Right renal pelvis (tissue), 4 donors: ENCODE results near the gene CLDN9. TPM values are rescaled to one million over a fixed set of nuclear protein-coding genes. Genes with fewer than 3 reads are reported as not detected.

Experiments
- DNase-seq, 4 donors: peaks; one replicate each; pipeline ENCODE4 v3.0.0-alpha.2; 2013; ENCODE audit warnings: low read depth in 4 of 4, low spot score in 3 of 4, missing footprints in 1 of 4
- polyA plus RNA-seq, 4 donors: library from polyadenylated mRNA; unstranded; fragments of 120-200 nt; gene quantifications; one replicate each; pipeline ENCODE4 v1.2.1, GENCODE V29; 2013; ENCODE audit not compliant: insufficient read length in 4 of 4

The CLDN9 gene
- polyA plus RNA-seq, 4 donors, result 3.0 to 3.7 (median 3.1) TPM

DNA sequence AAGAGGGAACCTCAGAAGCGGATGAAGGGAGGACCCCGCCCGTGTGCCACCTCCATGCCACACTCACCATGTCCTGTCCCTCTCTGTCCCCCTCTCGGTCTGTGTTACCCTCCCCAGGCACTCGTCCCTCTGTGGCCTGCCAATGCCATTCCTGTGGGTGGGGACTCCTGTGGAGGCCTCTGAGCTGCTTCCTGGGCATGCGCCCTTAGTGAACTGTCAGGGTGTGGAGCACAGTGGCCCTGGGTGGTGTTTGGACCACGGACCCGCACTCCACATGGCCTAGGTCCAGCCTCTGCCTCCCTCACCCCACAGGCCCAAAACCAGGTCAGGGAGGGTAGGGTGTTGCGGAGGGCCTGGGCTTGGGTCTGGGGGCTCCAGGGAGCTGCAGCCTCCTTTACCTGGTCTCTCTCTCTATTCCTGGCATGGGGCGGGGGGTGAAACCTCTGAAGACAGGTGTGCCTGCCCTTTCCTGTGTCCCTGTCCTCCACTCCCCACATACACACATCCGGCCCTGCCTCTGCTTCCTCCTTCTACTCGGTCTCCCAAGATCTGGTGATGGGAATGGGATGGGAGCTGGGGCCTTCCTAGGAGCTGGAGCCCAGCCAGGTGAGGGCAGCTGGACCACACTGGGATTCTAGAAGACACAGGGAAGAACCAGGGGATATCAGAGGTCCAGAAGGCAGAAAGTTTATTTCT lies 21.0 kb upstream of the CLDN9 start:
- no peak for DNase-seq

DNA sequence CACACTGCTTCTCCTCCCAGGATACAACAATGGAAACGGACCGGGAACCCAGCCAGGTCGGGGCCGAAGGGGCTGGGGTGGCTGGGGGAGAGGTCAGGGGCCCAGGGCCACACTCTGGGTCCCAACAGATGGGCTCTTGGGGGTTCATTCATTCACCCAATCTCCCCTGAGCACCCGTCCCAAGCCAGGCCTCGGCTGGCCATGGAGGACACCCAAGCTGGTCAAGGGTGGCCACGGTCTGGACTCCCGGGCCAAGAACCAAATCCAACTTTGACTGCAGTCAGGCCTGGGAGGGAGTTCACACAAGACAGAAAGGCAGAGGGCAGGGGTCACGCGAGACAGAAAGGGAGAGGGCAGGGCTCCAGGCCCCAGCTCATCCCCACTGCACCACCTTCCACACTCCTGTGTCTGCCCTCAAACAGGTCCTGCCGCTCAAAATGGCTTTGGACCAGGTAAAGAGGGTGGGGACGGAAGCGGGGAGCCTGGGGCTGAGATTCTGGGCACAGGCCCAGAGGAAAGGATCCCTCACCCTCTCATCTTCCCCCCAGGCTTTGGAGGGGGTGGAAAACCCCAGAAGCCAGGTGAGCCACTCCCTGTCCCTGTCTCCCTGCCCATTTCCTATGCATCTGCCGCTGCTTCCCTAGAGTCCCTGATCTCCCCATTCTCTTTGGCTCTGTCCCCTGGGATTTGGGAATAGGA lies 20.2 kb upstream of the CLDN9 start:
- DNase-seq, result no peak

DNA sequence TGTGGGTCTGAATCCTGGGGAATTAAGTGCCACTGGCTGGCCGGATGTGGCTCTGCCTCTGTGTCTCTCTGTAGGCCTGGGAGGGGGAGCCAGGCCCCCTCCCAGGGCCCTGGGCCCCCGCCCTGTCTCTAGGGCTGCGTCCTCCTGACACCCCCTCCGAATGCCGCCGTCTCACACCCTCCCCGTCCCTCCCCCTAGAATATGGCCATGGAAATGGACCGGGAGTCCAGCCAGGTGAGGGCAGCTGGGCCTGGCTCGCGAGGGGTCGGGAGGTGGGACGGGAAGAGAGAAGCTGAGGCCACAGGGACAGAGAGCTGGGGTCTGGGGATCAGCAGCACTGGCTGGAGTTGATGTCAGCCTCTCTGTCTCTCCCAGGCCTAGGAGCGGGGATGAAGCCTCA lies 16.4 kb upstream of the CLDN9 start:
- DNase-seq, result no peak

DNA sequence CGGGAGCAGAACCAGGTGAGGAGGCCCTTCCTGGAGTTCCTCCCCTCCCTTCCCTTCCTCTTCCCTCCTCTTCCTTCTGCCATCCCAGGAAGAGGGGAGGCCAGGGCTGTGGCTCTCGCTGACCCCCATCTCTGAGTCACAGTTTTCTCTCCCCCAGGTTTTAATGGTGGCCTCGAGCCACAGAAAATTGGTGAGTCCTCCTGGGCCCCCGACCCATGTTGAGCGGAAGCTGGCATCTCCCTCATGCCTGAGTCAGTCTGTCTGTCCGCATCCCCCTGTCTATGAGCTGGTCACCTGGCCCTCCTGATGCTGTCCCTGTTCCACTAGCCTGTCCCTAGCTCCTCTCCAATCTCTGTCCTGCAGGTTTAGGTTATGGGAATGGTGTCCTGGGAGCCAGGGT lies 12.8 kb upstream of the CLDN9 start:
- DNase-seq, result no peak

DNA sequence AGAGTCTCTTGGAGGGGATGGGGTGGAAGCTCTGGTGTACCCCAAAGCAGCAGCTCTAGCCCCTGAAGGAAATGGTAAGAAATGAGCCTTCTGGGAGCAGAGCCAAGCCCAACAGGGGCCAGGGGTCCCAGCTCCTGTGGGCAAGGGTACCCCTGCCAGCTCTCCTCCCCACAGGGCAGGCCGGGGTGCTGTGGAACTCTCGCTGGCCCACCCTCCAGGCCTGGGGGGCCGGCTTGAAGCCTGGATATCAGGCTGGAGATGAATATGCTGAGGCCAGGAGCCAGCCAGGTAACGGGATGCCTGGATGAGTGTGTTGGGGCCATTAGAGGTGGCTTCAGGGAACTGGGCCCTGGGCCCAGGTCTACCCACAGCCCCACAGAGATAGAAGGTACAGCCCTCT lies 12.2 kb upstream of the CLDN9 start:
- no peak for DNase-seq

DNA sequence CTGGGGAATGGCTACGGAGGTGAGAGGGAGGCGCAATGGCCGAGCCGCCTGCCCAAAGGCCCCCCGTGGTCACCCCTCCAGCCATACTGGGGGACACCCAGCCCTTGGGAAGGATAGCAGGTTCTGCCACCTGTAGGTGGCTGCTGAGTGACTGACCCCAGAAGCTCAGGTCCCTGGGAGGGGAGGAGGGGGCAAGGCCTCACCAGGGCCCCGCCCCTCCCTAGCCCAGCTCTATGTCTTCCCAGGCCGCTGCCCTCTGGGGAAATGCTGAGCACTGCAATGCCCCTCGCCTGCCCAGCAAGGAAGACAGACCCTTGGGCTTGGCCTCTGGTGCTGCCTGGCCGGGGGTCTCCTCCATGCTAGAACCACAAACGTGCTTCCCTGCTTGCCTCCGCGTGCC lies 11.4 kb upstream of the CLDN9 start:
- DNase-seq, result no peak

DNA sequence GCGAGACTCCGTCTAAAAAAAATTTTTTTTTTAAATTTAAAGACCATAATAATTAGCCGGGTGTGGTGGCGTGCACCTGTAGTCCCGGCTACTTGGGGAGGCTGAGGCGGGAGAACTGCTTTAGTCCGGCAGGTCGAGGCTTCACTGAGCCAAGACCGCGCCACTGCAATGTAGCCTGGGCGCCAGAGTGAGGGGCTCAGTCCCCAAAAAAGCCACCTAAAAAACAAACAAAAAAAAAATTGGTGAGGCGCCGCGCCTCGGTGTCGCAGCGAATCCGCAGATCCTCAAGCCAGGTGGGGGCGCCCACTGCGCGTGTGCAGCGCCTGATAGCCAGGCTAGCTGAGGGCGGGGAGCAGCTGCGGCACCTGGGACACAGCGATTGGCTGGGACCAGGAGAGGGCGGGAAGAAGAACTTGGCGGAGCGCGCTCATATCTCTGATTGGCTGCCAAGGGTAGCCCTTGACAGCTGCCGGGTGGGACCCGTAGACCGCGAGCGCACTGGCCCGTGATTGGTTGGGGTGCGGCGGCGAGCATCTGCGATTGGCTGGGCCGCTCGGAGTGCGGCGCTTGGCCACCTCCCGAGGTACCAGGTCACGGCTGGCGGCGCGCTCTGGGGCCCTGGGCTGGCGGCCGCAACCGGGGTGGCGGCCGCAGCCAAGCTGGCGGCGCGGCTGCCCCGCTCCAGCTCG lies 9.0 kb upstream of the CLDN9 start:
- DNase-seq, result peak; percentile 90 to 94 (median 94)

DNA sequence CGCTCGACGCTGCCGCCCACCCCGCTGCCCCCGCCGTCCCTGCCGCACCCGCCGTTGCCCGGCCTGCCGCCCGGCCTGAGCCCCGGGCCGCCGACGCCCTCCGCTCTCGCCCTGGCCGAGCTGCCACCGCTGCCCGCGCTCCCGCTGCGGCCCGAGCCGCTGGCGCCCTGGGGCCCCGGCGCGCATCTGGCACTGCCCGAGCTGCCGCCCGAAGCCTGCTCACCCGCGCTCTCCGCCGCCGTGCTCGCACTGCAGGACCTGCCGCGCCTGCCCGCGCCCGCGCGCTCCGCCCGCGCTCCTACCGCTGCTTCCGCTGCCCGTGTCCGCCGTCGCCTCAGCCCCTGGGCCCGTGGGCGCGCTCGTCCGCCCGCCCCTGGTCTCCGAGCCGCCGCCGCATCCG lies 8.4 kb upstream of the CLDN9 start:
- no peak for DNase-seq

DNA sequence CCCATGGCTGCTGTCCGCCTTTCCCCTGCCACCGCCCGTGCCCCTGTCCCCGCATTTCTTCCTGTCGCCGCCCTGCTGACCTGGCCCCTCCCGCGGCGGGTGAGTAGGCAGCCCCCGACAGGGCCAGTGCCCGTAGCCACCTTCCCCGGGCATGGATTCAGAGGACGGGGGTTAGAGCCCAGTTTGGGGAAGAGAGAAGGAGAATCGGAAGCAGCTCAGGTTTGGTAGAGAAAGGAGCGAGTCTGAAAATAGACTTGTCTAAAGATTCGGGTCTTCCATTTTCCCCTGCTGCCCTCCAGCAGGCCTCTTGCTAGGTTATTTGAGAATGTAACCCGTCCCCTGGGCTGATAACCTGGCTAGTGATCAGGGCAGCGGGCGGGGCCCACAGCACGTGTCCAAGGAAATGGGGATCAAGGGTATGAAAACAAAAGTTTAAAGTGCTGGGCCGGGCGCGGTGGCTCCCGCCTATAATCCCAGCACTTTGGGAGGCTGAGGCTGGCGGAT lies 7.9 kb upstream of the CLDN9 start:
- DNase-seq, result no peak

DNA sequence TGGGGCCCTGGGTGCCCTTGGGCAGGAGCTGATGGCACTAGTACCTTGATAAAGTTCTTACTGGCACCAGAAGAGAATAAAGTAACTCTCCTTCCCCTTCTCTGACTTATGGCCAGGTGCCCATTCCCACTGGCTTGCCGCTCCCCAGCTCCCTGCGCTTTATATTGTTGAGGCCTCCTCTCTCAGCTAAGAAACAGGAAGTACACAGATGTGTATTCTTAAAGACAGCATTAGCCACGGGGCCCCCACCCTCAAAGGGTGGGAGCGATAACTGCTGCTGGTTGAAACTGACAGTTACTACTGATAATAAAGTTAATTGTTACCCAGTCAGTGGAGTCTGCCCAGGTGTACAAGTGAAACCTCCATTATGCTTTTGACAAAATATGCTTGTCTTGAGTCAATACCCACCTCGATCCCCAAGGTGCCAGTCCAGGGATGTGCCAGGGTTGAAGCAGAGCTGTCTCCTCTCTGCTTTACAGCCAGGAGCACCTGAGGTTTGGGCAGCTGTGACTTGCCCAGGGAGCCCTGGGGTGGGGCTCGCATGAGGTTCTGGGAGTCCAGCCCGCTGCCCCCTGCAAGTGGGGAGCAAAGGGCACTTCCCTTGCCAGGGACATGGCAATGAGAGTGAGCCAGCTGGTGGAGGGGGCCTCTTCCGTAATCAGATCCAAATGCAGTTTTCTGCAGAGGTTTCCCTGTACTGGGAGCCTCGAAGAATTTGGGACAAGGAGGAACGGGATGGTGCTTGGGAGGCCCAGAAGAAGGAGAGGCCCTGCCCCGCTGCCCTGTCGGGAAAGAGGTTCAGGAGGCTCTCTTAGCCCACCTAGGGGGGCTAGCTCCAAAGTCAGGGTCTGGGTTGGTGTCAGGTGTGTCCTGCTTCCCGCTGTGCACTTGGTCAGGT lies 5.4 kb upstream of the CLDN9 start:
- DNase-seq, result no peak

DNA sequence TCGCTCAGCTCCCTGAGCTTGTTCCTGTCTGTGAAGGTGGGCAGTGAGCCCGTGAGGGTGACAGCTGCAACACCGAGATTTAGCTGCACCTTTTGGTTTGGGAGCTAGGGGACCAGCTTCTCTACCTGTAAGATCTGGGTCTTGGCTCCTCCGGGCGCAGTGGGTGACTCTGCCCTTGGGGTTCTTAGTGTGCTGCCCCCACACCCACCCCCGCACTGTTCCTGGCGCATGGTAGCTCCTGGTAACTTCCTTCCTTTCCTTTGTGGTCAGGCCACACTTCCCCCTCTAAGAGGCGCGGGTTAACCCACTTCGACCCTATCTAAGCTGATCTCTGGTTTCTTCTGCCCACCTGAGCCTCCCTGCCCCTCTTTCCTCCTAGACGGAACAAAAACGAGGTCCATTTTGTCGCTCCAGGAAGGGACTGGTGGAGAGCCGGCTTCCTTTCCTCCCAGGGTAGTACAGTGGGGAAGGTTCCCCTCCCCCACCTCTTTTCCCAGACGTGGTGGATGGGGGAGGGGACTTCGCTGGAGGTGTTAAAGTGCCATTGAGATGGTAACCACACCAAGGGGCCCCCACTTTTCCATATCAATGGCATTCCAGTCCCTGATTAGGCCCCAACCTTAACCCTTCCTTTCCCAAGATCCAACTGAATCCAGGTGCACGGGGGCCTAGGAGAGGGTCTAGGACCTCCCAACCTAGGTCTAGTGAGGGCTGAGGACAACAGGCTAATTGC lies 4.6 kb upstream of the CLDN9 start:
- no peak for DNase-seq

DNA sequence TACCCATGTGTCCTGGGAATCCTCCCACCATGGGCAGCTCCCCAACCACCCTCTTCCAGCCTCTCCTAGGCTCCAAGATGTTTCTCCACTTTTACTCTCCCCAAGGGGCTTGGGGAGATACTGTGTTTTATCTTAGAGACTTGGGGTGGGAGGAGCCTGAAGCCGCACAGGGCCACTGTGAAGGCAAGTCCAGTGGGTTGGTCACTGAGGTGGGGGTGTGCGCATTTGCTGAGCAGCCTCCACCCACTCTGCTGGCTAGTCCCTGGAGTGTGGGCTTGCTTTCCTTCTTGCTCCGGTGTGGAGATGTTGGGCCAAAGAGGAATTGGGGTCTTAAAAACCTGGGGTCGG lies 4.1 kb upstream of the CLDN9 start:
- no peak for DNase-seq

DNA sequence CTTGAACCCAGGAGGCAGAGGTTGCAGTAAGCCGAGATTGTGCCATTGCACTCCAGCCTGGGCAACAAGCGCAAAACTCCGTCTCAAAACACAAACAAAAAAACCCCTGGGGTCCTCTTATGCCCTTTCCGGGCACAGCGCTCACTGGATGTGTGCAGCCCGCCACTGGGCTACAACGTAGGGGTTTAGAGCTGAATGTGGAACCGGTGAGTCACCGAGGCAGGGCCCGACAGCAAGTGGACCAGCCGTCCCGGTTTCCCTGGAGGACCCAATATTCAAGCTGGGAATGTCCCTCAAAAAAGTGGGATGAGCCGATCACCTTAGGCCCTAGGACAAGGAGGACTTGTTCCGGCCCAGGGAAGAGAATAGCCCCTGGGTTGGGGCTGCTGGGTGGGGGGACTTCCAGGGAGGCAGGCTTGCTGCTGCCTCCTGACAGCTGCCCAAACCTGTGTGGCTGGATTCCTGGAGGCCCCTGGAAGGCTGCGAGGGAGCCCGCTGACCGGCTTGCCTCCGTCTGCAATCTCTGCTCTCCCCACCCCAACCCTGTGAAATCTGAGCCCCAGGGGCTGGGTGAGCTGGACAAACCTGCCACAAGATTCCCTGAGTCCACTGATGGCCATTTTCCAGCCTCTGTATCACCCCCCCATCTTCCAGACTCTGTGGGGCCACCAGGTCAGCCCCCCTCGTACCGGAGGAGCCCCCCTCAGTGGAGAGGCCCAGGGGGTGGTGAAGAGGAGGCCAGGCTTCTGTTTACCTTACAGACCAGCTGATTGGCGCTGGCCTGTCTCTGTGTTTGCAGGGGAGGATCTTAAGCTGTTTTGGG lies 2.9 kb upstream of the CLDN9 start:
- DNase-seq, result peak in 1 of 4 donors; percentile 74

DNA sequence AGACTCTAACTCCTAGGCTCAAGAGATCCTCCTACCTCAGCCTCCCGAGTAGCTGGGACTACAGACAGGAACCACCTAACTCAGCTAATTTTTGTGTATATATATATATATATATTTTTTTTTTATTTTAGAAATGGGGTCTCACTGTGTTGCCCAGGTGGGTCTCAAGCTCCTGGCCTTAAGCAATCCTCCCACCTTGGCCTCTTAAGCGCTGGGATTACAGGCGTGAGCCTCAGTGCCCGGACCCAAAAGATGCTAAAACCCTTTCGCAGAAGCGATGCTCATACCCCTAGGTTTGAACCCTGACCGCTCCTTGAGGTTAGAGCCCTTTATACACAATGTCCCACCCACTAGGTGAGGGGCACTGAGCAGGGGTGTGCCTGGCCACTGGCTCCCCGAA lies 2.2 kb upstream of the CLDN9 start:
- no peak for DNase-seq

DNA sequence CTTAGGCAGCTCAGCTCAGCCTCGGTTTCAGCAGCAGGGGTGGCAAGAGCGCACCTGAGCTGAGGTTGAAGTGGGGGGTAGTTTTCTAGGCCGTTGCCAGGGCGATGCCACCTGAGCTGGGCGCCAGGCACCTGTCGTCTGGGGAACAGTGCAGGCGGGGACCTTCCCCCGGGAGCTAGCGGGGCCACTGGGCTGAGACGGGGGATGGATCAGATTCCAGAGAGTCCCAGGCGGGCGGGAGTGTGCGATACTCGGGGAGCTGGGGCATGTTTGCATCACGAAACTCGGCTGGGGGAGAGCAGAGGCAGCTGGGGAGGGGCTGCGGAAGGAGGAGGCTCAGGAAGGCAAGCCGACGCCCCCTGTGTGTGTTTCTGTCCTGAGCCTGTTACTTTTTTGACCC lies 477 bp upstream of the CLDN9 start:
- DNase-seq, result no peak

DNA sequence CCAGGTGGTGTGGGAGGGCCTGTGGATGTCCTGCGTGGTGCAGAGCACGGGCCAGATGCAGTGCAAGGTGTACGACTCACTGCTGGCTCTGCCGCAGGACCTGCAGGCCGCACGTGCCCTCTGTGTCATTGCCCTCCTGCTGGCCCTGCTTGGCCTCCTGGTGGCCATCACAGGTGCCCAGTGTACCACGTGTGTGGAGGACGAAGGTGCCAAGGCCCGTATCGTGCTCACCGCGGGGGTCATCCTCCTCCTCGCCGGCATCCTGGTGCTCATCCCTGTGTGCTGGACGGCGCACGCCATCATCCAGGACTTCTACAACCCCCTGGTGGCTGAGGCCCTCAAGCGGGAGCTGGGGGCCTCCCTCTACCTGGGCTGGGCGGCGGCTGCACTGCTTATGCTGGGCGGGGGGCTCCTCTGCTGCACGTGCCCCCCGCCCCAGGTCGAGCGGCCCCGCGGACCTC lies 798 bp downstream of the CLDN9 start:
- no peak for DNase-seq

DNA sequence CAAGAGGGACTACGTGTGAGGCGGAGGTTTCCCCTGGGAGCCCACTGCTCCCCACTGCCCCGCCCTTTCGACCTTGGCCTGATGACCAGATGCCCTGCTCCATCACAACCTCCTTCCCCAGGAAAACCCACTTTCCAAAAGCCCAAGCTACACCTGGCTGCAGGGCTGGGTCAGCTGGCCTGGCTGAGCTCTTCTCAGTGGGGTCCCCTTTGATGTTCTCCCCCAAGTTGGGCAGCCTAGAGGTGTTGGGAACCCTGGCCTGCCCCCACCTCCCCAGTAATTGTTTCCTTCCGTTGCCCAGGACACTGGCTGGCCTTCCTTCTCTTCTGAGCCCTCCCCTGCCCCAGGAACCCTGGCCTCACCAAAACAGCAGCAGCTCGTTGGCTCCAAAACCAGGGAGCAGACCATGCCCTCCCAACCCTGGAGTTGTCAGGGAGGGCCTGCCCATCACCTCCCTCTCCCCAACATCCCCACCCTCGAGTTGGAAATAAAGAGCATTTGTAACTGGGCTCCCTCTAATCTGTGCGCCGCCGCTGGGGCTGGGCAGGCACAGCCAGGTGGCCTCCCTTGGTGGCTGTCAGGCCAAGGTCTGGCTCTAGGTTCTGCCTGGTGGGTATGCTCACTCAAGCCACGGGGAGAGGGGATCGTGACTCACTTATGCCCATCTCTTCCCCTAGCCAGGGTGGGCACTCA lies 1.4 kb downstream of the CLDN9 start:
- DNase-seq, result no peak

DNA sequence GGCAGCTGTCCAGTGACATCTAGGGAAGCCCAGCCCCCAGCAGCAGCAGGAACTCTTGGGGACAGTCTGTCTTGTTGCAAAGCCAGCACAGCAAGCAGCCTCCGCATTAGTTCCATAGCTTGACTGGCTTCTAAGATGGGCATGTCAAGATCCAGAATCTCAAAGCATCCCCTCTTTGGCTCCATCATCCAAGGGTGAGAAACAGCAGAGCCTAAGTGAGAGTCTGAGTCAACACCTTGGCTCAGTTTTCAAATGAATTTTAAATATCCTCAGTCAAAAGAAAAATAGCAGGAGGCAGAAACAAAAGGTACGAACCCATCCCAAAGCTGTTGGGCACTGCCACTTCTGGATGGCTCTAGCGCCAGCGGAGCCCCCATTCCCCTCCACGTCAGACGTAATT lies 2.2 kb downstream of the CLDN9 start:
- no peak for DNase-seq
